Breast epithelium (tissue), 3 donors: Measurements from ENCODE around the gene NLRX1.

ENCODE experiments used
- POLR2A ChIP-seq: fragments of 450-650 bp; IDR thresholded peaks from one replicate; pipeline ENCODE4 v1.6.1; 2016; ENCODE audit warnings: antibody characterized with exemption, mild to moderate bottlenecking, moderate library complexity
- TF ChIP-seq, protein P1 (sequence below), 3 donors: fragments of 450-650 bp; IDR thresholded peaks; one replicate each; pipeline ENCODE4 v1.5.1; 2016 to 2017; ENCODE audit warnings: antibody characterized with exemption in 3 of 3, mild to moderate bottlenecking in 3 of 3, moderate library complexity in 3 of 3

DNA sequence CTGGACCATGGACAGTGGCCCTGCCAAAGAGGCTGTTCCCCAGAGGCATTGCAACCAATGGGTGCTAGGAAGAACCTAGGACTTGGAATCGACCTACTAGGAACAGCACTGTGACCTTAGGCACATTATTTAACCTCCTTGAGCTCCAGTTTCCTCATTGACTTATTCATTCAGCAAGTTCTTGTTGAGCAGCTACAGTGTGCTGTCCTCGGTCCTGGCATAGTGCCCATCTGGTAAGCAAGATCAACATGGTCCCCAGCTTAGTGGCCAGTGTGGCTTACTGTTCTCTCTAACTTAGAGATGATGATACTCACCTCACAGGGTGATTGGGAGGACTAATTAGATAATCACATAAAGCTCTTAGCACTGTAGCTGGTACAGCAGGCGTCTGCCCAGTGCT is 11.5 kb upstream of the NLRX1 start:
- TF ChIP-seq, protein P1, sequence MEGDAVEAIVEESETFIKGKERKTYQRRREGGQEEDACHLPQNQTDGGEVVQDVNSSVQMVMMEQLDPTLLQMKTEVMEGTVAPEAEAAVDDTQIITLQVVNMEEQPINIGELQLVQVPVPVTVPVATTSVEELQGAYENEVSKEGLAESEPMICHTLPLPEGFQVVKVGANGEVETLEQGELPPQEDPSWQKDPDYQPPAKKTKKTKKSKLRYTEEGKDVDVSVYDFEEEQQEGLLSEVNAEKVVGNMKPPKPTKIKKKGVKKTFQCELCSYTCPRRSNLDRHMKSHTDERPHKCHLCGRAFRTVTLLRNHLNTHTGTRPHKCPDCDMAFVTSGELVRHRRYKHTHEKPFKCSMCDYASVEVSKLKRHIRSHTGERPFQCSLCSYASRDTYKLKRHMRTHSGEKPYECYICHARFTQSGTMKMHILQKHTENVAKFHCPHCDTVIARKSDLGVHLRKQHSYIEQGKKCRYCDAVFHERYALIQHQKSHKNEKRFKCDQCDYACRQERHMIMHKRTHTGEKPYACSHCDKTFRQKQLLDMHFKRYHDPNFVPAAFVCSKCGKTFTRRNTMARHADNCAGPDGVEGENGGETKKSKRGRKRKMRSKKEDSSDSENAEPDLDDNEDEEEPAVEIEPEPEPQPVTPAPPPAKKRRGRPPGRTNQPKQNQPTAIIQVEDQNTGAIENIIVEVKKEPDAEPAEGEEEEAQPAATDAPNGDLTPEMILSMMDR (IDR thresholded peaks at IDR 0.05) = no peak
- no peak for TF ChIP-seq POLR2A
